Measurements from ENCODE around the gene ZBTB7A.

The ZBTB7A gene

DNA sequence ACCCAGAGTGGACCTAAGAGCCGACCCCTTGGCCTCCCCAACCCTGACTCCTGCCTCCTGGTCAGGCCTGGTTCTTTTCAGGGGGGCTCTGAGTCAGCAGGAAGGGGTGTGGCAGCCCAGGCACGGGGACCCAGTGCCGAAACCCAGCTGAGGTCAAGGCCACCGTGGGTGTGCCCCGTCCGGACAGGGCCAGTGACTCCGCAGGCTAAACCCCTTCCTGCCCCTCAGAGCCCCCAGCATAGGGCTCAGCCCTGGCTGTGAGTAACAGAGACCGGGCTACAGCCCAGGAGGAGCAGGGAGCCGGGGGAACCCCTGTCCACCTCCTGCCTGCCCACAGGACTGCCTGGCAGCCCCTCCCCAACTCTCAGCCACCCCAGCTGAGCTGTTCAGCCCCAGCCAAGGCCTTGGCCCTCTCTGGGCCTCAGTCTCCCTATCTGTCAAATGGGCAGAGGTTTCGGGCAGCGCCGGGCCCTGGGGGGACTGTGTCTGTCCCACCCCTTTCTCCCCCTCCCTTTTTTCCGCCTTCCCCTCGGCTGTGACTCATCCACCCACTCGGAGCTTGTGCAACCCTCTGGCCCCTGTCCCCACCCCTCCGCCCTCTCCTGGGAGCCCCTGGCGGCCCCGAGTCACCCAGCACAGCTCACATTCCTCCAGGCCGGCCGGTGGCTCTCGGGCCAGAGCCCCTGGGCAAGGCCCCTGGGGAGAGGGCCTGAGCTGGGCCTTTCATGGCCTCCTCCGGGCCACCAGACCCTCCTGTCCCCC lies 8.6 kb downstream of the ZBTB7A start:
- in situ Hi-C loops (cut with MboI; ENCODE audit: low sequenced_read_pairs): no loop called here

- in situ Hi-C loops (cut with MboI; ENCODE audit: low sequenced_read_pairs): no loop called here
Observed at GRCh38 chr19:4055209-4055552, 11.5 kb downstream of the ZBTB7A start.

DNA sequence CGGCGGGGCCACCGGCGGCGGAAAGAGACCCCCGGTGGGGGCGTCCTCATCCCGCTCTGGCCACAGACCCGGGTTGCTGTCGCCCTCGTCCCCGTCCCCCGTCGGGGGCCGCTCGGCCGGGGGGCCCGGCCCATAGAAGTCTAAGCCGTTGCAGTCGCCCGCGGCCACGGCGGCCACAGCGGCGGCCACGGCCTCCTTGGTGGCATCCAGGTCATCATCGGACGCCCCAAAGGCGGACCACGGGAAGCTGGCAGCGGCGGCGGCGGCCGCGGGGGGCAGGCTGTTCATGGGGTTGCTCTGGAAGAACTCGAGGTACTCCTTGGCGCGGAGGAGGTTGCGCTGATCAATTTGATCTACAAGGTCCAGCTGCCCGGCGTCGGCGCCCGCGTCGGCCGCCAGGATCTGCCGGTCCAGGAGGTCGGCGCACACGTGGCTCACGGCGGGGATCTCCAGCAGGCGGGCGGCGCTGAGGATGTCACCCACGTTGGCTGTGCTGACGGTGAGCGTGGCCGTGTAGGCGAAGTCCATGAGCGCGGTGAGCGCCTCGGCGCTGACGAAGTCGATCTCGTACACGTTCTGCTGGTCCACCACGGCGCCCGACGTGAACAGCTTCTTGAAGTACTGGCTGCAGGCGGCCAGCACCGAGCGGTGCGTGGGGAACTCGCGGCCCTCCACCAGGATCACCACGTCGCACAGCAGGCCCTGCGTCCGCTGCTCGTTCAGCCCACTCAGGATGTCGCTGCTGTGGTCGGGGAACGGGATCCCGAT lies 12.1 kb downstream of the ZBTB7A start:
- in situ Hi-C loops (cut with MboI; ENCODE audit: low sequenced_read_pairs): no loop called here

- in situ Hi-C loops (cut with MboI; ENCODE audit: low sequenced_read_pairs): no loop called here
Observed at GRCh38 chr19:4053423-4054324, 13.0 kb downstream of the ZBTB7A start.

DNA sequence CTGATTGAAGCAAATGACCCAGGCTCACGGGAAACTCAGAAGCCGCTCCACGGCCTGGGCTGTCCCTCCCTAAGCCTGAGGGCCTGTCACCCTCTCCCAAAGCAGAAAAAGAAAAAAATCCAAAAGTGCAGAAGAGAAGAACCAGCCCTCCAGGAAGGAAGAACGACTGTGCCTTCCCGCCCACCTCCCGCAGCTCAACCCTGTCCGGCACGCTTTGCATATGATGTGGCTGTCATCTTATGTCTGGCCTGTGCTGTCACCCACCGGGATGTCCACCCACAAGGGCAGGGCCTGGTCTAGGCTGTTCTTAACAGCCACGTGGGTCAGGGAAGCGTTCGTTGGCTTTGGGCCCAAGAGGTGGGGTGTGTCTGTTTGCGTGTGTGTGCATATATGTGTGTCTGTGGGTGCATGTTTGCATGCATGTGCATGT lies 13.7 kb downstream of the ZBTB7A start:
- in situ Hi-C loops (cut with MboI; ENCODE audit: low sequenced_read_pairs): no loop called here

DNA sequence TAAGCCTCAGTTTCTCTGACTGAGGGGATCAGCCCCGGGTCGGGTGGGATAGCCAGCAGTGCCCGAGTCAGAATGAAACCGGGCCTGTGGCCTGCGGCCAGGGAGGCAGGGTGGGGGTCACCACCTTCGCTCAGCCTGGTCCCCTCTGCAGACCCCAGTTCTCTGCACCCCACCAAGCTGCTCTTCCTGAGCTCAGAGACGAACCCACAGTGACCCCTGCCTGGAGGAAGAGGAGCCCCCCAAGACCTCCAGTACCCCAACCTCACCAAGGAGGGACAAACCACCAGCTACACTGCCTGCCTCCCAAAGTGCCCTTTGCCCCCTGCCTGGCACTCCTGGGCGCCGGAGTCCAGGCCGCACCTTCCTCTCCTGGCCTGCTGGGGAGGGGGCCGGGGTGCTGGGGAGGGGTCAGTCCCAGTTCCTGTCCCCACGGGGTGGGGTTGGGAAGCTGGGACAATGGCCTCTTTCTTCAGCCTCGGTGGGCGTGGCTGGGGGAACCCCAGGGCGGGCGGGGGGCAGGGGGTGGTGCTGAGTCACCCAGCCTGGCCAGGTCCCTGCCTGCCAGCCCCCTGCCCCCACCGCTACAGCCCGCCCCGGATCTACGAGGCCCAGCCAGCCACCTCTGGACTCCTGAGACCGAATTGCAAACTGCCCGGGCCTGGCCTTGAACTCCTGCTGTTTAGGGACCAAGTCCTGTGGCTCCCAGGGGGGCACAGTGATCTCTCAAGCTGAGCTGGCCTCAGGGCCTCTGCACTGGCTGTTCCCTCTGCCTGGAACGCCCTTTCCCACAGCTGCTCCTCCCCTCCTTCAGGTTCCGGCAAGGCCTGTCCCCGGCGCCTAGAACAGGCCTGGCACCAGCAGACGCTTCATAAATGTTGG lies 14.3 kb downstream of the ZBTB7A start:
- in situ Hi-C loops (cut with MboI; ENCODE audit: low sequenced_read_pairs): no loop called here

GRCh38 chr19:4051175-4052101 lies 15.3 kb downstream of the ZBTB7A start:
- in situ Hi-C loops (cut with MboI; ENCODE audit: low sequenced_read_pairs): no loop called here

DNA sequence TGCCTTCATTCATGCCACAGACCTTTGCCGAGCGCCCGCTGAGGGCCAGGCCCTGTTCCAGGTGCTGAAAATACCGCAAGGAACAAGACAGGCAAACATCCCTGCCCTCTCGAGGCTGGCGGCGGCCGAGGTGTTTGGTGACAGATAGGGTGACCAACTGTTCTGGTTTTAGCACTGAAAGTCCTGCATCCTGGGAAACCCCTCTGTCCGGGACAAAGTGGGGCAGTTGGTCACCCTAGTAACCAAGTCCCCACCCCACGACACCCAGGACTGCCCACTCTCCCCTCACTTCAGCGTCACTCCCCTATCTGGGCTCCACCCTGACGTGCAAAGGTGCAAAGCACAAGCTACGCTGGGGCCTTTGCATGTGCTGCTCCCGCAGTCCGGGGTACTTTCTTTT lies 17.3 kb downstream of the ZBTB7A start:
- in situ Hi-C loops (cut with MboI; ENCODE audit: low sequenced_read_pairs): no loop called here

DNA sequence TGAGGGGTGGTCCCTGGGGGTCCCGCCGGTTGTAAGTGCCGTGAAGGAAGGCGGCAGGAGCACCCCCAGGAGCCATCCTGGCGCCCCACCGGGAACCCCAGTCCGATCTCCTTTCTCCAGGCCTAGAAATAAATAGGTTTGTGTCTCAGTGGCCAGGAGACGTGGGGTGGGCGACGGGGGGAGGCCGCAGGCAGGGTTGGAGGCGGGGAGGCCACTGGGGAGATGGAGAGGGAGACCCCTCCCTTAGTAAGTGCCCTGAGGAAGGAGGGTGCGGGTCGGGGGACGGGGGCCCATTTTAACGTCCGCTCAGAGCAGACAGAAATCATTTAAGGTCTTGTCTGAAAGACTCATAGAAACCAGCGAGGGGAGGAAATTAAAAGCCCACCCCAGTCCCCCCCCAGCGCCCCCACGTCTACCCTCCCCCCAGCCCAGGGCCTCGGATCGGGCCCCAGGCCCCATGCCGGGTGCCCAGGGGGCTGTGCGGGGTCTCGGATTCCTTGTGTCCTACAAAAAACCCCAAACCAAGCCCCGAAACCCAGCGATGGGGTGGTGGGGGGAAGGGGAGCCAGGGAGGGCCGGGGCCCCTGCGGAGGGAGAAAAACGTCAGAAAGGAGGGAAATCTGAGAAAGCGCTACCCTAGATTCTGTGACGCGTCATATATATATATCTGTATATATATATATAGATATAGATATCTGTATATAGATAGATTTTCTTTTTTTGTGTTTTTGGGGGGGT lies 19.6 kb downstream of the ZBTB7A start:
- in situ Hi-C loops (cut with MboI; ENCODE audit: low sequenced_read_pairs): no loop called here

GRCh38 chr19:4046362-4046691 lies 20.4 kb downstream of the ZBTB7A start:
- in situ Hi-C loops (cut with MboI; ENCODE audit: low sequenced_read_pairs): no loop called here

DNA sequence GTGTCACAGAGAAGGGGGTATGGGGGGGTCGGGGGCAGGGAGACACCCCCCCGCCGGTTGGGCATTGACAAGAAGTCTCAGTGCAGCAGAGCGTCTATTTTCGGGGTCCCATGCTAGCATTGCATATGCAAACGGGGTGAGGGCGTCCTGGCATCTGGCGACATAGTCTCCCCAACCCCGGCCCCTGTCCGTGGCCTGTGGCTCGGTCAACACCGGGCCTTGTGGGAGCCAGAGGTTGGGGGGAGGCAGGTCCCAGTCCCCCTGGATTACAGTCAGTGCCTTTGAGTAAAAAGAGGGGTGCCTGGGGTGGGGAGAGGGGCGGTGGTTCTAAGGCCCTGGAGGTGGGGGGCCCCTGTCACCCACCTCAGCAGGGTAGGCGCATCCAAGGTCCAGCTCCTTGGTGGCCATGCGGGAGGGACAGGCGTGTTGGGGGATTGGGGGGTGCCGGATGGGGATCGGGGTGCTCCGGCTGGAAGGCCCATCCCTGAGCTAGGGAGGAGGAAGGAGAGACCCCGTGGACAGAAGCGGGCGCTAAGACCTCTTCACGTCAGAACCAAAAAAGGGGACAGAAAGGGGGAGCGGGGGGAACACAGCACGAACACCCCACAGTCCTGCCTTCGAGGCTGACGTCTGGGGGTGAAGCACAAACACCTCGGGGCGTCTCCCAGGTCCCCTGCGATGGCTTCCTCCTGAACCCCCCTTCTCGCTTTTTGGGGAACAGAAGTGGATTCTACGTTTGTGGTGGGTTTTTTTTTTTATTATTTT lies 20.9 kb downstream of the ZBTB7A start:
- in situ Hi-C loops (cut with MboI; ENCODE audit: low sequenced_read_pairs): no loop called here

- in situ Hi-C loops (cut with MboI; ENCODE audit: low sequenced_read_pairs): no loop called here
Observed at GRCh38 chr19:4044990-4045465, 21.7 kb downstream of the ZBTB7A start.

DNA sequence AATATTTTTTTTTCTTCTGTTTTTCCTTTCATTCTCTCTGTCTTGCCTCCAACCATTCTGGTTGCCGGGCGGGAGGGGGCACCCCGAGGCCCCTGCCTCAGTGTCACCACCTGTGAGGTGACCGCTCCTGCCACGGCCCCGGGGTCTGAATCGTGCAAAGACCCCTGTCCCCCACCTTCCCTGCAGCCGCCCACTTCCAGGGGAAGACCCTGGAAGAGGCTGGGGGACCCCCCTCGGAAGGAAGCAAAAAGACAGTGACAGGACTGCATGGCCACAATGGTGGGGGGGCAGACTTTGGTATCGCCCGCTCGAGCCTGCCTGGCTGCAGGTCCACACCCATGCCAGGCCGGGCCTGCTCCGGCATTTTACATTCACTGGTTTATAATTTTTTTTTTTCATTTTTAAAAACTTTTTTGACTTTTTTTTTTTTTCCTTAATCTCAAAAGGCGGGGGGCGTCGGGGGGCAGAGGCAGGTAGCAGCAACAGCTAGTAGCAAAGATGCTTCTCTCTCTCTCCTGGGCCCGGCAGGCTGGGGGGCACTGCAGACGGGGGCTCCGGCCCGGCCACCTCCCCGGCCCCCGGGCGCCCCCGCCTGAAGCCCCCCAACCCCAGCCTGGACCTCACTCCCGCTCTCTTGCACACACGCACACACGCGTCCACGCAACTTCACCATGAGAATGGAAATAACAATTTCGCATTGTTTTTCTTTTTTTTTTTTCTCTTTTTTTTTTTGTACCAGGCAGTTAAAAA lies 22.6 kb downstream of the ZBTB7A start:
- in situ Hi-C loops (cut with MboI; ENCODE audit: low sequenced_read_pairs): no loop called here

DNA sequence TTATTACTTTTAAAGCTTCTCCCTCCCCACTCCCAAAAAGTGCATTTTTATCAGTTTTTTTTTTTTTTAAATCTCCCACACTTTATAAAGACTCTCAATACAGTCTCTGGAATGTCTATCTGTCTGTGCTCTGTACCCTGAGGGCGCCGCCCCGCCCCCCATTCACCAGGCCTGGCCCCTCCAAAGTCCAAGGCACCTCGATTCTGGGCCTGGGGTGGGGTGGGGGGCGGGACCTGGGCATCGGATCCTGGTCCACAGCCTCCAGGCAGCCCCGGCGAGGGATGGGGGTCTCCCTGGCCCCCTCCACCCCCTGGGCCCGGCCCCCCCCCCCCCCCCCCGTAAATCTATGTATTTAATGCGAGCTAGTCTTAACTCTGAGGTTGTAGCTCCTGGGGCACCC lies 23.3 kb downstream of the ZBTB7A start:
- in situ Hi-C loops (cut with MboI; ENCODE audit: low sequenced_read_pairs): no loop called here

DNA sequence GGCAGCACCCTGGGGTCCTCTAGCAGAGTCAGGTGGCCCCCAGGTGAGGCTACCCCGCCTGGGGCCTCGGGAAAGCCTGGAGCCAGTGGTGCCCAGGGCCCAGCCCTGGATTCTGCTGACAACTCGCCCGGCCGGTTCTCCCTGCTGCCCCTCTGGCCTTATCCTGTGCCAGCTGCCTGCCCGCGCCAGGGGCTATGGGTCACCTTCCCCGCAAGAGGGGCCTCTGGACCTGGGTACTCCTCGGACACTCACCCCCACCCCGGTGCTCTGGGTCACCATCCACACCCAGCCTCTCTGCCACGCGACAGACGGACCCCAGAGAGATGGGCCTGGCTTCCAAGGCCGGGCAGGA lies 24.0 kb downstream of the ZBTB7A start:
- in situ Hi-C loops (cut with MboI; ENCODE audit: low sequenced_read_pairs): no loop called here

GRCh38 chr19:4042064-4042730 lies 24.5 kb downstream of the ZBTB7A start:
- in situ Hi-C loops (cut with MboI; ENCODE audit: low sequenced_read_pairs): no loop called here

All from hTERT RPE-1 (cell line).